UCSD-AML1 (cell line): ENCODE data around the gene PPP1R3E.
"Not testable (repeated sequence)": the region's sequence is repeated elsewhere in the genome, so short reads cannot be mapped to it uniquely, and the experiment has no call there.

Source experiments
- DNase-seq: peaks from one replicate; lab custom pipeline; 2025; ENCODE audit not compliant: unreplicated experiment; lab: John Stamatoyannopoulos, UW

PPP1R3E gene

DNA sequence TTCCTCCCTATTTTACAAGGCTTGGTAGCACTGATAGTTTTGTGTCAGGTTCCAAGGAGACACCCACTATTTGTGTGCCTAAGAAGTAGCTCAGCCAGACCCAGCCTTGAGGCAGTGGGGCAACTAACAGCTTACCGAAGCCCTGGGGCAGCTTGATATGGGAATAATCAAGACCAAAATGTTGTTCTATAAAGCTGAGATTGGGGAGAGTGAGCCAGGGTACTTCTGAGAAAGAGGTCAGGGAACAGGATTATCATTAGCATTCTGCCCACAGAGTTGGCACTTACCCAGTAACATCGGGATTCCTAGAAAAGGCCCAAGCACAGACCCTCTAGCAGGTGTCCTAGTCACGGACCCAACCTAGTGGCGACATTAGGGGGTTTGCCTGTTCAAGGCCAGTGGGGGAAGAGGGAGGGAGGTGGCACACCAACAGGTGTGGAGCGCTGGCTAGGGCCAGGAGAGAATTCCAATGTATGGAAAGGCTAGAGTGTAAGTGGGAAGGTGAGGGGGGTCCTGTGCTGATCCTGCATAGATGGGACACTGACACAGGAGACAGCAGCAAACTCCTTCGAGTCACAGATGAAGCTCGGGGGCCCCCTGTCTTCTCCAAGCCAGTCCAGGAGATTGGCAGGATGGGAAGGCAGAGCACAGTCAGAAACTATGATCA, 4.9 kb downstream of the PPP1R3E start:
- DNase-seq: no peak

DNA sequence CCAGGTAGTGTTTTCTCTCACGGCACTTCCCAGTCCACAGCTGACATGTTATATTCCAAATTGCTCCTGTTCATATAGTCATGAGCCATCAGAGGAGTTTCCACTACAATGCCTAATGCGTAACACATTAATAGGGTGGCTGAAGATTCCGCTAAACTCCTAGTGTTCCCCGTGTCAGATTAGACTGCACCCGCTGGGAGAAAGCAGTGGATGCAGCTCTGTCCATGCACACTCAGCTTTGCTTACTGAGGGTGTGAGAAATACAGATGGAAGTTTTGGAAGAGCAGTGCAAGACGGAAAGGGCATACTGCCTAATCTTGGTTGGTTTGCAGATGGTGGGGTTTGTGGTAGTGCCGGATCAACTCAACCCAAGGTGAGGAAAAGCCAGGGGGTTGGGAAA, 5.6 kb downstream of the PPP1R3E start:
- DNase-seq: no peak

DNA sequence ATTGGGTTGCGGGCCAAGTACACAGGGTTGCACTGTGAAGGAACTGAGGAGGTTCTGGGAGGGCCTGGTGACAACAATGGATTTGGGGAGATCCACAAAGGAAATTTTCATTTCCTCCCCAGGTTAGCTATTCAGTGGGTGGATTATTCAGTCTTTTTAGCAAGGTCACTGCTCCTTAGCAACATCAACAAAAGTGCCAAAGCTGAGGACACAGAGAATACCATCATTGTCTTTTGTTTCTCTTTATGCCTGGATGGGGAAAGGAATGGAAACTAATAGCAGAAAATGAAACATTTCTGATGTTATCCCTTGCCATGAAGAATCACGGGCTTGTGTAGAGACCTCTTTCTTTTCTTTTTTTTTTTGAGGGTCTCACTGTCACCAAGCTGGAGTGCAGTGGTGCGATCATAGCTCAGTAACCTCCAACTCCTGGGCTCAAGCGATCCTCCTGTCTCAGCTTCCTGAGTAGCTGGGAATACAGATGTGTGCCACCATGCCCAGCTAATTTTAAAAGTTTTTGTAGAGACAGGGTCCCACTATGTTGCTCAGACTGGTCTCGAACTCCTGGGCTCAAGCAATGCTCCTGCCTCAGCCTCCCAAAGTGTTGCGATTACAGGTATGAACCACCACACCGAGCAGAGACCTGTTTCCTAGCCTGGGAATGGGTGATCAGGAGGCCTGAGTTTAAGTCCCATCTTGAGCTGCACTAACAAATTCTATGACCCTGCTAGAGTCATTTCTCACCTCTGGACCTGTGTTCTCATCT, 6.5 kb downstream of the PPP1R3E start:
- DNase-seq: no peak

DNA sequence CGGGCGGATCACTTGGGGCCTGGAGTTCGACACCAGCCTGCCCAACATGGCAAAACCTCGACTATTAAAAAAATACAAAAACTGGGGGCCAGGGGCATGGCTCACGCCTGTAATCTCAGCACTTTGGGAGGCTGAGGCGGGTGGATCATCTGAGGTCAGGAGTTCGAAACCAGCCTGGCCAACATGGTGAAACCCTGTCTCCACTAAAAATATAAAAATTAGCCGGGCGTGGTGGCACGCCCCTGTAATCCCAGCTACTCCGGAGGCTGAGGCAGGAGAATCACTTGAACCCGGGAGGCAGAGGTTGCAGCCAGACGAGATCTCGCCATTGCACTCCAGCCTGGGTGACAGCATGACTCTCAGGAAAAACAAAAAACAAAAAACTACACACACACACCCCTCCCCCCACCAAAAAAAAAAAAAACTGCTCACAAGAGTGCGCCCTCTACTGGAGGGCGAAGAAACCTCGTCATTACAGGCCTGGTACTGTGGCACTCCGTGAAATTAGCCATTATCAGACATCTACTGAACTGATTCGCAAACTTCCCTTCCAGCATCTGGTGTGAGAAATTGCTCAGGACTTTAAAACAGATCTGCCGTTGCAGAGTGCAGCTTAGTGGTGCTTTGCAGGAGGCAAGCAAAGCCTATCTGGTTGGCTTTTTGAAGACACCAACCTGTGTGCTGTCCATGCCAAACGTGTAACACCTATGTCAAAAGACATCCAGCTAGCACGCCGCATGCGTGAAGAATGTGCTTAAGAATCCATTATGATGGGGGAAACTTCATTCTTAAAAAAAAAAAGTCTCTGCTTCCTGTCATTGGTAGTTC, 7.7 kb downstream of the PPP1R3E start:
- peak; percentile 45 for DNase-seq

DNA sequence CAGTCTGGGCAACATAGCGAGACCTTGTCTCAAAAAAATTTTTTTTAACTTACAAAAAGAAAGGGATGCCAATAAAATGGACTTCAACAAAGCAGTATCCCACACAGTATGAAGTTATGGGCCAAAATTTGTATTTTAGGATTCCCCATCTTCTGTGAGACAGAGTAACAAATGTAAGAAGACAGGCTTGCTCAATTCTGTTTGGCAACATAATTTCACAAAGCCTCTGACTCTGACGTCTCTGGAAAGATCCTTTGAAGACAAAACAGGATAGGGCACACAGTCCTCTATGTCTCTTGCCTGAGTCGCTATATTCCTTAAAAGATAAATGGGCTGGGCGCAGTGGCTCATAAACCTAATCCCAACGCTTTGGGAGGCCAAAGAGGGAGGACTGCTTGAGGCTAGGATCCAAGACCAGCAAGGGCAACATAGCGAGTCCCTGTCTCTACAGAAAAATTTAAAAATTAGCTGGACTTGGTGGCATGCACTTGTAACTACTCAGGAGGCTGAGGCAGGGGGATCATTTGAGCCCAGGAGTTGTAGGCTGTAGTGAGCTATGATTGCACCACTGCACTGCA, 15.7 kb downstream of the PPP1R3E start:
- DNase-seq: no peak

DNA sequence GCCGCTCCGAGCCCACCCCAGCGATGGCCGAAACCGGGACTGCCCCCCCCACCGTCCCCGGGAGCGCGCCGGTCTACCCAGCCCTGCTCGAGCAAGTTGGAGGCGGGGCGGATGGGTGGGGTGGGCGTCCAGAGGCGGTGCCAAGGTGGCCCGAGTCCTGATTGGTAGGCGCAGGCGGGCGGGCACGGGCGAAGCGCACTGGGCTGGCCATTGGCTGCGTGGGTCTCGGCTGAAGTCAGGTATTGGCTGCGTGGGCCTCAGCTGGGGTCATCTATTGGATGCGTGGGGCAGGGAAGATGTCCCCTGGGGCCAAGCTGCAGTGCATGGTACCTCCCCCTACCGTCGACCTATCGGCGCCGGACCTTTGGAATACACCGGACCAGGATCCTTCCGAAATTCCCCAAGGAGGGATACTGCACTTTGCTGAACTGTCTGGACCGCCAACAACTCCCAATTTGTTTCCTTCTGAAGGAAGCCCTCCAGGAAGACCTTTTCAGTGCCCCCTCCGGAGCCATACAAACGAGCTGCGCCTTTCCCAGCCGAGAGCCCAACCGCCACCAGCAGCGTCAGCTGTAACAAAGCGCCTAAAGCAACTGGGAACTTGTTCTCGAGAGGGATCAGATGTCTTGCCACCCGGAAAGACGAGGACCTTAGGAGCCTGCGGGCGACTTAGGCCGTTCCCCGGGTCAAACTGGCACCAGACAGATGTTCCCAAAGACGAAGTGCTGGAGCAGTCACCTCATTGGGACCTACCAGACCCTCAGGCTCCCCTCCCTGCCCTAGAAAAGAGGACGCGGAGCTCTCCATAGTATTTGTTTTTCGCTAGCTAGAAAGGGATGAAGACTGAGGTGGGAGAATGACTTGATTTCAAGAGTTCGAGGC, 16.4 kb downstream of the PPP1R3E start, which contains the start of gene HOMEZ:
Gene HOMEZ, minus strand, starts transcription at position 113 of the 882 bp plus-strand sequence. CDS start 180 bp downstream, outside the sequence.
- DNase-seq: peak; percentile 98

DNA sequence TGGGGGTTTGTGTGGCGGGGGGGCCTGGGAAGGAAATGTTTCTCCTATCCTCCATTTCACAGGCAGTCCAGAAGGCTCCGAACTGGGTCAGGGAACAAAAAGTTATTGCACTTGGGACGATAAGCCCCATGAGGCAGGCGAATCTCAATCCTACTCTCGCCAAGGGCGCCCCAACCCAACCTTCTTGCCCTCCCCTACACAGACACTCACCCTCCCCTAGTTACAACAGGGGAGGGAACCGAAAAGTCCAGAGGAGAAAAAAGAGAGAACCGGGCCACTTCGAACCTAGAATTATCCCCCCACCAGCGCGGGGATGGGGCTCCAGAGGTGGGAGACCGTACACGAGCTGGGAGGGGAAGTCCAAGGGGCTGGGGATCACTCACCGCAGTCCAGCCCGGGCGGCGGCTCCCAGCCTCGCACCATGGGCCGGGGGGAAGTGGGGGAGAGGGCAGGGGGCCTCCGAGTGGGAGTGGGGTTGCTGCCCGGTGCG, 17.1 kb downstream of the PPP1R3E start:
- DNase-seq: no peak

DNA sequence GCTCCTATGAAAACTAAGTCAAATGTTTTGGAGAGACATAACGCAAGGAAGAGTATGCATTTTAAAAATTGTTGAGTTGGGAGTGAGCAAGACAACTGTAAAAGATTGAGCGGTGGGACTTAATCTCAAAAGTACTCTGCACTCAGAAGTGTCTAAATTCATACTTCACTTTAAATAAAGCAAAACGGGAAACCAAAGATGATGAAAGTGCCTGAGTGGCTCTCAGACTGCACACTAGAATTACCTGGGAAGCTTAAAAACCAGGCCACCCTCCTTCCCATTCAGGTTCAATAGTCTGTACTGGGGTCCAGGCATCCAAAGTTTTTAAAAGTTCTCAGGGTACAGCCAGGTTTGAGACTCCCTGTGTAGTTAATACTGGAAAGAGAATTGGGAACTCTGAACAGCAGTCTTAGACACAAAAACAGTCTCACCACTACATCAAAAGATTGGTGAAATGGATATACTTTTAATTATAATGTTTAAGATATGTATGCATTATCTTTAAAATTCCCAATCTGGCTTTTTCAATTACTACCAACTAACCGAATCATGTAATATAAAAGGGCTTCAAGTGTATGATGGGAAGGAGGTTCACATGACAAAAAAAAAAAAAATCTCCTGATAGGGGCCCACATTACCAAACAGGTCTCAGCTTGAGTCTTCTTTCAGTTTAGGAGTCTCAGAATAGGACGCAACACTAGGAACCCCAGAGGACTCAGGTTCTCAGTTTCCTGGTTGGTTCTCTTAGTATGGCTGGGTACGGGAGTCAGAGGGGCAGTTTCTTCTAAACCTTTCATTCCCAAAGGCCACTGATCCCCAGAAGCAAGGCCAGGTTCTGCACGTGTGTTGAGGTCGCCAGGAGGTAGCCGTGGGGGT, 17.8 kb downstream of the PPP1R3E start:
- no peak for DNase-seq

DNA sequence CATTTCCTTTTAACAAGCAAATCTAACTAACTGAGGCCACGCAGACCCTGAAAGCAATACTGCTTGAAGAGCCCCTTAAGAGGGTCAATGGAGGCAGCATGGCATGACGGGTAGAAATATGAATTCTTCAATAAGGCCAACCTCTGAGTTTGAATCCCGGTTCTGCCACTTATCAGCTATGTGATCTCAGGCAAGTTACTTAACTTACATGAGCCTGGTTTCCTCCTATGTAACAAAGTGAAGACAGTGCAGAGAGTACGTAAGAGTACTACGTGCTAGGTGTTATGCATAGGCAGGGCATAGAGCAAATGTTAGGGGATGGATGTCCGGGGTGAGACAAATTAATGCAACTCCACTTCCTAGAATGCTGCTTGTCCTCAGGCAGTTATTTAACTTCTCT, 21.4 kb downstream of the PPP1R3E start:
- no peak for DNase-seq

DNA sequence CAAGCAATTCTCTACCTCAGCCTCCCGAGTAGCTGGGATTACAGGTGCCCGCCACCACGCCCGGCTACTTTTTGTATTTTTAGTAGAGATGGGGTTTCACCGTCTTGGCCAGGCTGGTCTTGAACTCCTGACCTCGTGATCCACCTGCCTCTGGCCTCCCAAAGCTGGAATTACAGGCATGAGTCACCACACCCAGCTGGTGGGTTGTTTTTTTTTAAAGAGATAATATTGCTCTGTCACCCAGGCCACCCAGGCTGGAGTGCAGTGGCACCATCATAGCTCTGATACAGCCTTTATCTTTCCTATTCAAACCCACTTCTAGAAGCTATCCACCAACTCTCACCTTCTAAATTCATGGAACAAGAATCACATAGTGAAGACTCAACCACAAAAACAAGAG, 24.7 kb downstream of the PPP1R3E start:
- DNase-seq: not testable (repeated sequence)

DNA sequence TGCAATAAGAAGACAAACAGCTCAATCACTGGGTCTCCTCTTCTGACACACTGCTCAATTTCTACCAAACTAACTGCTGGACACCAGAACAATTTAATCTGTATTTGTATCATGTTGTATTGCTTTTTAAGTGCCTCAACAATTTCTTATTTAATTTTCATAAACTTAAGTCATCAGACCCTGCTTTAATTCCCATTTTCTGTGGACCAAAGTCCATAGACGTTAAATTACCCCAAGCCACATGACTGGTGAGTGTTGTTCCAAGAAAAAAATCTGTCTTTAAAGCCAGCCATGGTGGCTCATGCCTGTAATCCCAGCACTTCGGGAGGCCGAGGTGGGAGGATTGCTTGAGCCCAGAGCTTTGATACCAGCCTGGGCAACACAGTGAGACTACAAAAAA, 25.5 kb downstream of the PPP1R3E start:
- no peak for DNase-seq

DNA sequence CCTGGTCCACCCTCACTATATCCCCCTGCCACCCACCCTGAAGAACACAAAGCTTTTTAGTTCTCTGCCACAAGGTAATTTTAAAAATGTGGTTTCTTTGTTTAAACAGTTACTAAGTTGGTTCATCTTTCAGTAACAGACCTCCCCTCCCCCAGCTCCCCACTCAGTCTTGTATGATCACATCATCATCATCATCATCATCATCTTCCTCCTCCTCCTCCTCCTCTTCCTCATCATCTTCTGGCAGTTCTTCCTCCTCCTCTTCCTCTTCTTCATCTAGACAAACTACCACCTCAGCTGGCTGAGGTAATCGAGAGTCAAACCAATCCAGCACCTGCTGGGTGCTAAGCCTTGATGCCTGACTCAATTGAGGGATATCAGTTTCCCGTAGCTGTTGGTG, 27.2 kb downstream of the PPP1R3E start:
- DNase-seq: no peak

DNA sequence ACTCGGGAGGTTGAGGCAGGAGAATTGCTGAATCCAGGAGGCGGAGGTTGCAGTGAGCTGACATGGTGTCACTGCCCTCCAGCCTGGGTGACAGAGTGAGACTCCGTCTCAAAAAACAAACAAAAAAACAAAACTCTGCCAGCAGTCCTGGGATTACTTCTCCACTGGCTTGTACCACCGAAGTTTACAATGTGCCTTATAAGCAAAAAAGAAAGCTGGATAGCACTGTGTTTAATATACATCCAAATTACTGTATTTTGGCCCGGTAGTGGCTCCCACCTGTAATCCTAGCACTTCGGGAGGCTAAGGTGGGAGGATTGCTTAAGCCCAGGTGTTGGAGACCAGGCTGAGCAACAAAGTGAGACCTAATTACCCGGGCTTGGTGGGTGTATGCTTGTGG, 33.5 kb downstream of the PPP1R3E start:
- DNase-seq: no peak

DNA sequence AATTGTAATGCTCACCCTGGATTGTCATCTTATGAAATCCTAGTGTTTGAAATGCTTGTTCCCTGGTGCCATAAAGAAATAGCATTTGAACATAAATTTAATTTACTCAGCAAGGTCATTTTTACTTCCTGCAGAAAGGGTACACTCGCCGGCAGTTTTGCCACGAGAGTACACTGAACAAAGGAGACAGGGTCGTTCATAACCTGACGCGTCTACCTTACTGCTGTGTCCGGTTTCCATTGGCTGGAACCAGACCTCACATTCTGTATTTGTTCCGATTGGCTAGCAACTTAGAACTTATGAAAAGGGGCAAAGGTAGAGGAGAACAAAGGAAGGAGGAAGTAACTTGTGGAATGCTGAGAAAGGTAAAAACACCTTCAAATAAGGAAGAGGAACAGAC, 41.8 kb downstream of the PPP1R3E start:
- not testable (repeated sequence) for DNase-seq

DNA sequence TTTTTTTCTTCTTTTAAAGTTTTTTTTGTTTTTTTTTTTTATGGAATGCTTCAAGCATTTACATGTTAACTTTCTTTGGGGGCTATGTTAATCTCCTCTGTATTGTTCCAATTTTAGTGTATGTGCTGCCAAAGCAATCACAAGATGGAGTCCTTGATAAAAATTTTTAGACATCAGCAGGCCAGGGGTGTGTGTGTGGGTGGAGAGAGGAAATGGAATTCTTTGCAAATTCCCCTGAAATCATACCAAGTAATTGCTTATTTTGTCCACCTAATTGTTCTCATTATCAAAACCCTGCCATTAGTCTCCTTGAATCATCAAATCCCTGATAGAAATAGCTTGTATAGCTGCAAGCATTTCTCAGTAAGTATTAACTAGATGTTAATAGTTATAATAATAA, 43.2 kb downstream of the PPP1R3E start:
- no peak for DNase-seq

DNA sequence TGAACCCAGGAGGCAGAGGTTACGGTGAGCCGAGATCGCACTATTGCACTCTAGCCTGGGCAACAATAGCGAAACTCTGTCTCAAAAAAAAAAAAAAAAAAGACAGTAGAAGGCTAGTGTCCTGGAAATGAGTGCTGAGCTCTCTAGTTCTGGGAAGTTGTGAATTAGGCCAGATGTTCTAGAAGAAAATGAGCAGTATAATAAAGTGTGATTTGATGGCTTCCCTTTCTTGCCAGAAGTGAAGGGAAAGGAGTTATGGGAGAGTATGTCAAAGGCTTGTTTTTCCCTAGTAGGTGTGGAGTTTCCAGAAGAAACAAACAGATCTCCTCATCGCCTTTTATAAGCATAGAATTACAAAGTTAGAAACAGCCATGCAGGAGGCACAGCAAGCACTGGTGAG, 44.4 kb downstream of the PPP1R3E start:
- DNase-seq: no peak

DNA sequence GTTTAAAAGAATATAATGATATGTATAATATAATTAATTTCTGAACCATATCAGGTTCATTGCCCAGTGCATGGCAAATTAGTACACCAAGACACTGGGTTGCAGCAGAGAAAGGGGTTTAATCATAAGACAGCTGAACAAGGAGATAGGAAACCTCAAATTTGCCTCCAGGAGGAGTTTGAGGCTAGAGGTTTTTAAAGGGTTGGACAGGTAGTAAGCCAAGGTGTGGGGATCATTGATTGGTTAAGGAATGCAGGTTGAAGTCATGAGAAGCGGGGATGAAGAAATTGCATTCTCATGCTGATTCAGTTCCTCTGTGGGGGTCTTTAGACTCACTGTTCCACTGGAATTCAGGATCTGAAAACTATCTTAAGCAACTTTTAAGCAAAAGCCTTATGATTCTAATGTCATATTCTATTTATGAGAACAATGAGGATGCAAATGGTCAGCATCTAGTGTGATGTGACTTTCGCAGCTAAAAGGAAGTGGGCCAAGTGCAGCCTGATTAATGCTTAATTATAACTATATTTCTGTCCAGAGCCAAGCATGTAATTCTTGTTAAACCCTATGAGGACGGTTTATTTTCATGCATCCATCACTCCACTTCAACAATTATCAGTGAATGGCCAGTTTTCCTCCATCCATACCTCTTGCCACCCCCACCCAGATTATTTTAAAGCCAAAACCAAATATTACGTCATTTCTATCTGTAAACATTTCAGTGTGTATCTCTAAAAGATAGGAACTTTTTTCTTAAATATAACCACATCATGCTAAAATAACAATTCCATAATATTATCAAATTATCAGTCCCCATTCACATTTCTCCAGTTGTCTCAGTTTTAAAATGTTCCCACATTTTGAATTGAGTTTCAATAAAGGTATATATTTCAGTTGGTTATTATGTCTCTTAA, 50.0 kb downstream of the PPP1R3E start:
- no peak for DNase-seq

DNA sequence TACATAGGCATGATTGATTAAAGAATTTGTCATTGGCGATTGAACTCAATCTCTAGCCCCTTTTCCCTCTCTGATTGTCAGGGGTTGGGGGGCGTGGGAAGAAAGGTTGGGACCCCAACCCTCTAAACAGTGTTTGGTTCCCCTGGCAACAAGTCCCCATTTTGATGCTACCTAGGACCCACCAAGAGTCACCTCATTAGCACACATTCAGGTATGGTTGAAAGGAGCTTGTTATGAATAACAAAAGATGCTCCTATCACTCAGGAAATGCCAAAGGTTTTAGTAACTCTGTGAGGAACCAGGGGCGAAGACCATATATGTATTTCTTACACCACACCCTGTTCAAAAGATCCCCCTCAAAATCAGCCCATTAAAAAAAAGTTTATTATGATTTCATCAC, 50.7 kb downstream of the PPP1R3E start:
- no peak for DNase-seq
